ENCODE results near the gene PPP1R14B. TPM values are rescaled to one million over a fixed set of nuclear protein-coding genes. Genes with fewer than 3 reads are reported as not detected.
A peak's percentile ranks its signal among the peaks of the same experiment; 100 is the strongest.

The PPP1R14B gene
- total and polyA plus RNA-seq, 2 of the 13 experiments (the other 11 are each of a cell fraction or from before 2014, with no cell fraction given), result 110 to 148 TPM

DNA sequence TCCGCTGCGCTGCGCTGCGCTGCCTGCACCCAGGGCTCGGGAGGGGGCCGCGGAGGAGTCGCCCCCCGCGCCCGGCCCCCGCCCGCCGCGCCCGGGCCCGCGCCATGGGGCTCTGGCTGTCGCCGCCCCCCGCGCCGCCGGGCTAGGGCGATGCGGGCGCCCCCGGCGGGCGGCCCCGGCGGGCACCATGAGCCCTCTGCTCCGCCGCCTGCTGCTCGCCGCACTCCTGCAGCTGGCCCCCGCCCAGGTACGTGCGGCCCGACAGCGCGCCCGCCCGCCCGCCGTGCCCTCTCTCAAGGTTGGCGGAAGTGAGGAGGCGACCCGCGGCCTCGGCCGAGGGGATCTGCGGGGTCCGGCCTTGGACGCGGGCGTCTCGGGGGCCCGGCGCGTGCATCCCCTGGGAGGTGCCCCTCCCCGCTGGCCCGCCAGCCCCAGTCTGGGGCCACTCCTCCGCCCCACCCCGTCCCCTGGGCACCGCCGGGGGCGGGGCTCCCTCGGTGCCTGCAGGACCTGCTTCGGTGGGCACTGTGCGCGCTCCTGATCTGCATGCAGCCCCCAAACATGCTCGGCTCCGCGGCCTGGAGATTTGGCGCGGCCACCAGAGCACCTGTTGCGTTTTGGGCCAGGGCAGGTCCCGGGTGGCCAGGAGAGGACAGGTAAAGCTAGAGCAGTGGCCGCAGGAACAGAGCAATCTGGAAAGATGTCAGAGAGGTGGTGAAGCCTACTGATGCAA lies 11.9 kb downstream of the PPP1R14B start (continued):
- TF ChIP-seq IKZF1 (IDR thresholded peaks at IDR 0.05) (no peak), CBFB (CRISPR knock-in tag; IDR thresholded peaks at IDR 0.05) (no peak), HNRNPH1 (optimal IDR thresholded peaks at IDR 0.05; ENCODE audit: low read depth, low read length) (no peak), JARID2 (CRISPR knock-in tag; IDR thresholded peaks at IDR 0.05; ENCODE audit: insufficient replicate concordance) (no peak), ZNF737 (CRISPR knock-in tag; IDR thresholded peaks at IDR 0.05; ENCODE audit: borderline replicate concordance) (no peak), NR1H2 (CRISPR knock-in tag; IDR thresholded peaks at IDR 0.05; ENCODE audit: borderline replicate concordance, low read depth) (no peak), KMT2B (CRISPR knock-in tag; IDR thresholded peaks at IDR 0.05) (no peak), ISL2 (CRISPR knock-in tag; IDR thresholded peaks at IDR 0.05) (0 out of 2 replicates have a peak, but pooled peaks have one; percentile 15), STAG1 (CRISPR knock-in tag; IDR thresholded peaks at IDR 0.05) (no peak), FOXO1 (CRISPR knock-in tag; IDR thresholded peaks at IDR 0.05) (no peak; the same call in 1 of the 2 replicates), KDM1A (CRISPR knock-in tag; IDR thresholded peaks at IDR 0.05) (no peak), SNAI1 (CRISPR knock-in tag; IDR thresholded peaks at IDR 0.05; ENCODE audit: borderline replicate concordance) (no peak), SP5 (CRISPR knock-in tag; IDR thresholded peaks at IDR 0.05; ENCODE audit: borderline replicate concordance, low read depth) (peak; percentile 88)
- TF ChIP-seq, protein P1, sequence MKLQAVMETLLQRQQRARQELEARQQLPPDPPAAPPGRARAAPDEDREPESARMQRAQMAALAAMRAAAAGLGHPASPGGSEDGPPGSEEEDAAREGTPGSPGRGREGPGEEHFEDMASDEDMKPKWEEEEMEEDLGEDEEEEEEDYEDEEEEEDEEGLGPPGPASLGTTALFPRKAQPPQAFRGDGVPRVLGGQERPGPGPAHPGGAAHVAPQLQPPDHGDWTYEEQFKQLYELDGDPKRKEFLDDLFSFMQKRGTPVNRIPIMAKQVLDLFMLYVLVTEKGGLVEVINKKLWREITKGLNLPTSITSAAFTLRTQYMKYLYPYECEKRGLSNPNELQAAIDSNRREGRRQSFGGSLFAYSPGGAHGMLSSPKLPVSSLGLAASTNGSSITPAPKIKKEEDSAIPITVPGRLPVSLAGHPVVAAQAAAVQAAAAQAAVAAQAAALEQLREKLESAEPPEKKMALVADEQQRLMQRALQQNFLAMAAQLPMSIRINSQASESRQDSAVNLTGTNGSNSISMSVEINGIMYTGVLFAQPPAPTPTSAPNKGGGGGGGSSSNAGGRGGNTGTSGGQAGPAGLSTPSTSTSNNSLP (IDR thresholded peaks at IDR 0.05; ENCODE audit: low read depth, low read length), result no peak
- TF ChIP-seq, protein P2, sequence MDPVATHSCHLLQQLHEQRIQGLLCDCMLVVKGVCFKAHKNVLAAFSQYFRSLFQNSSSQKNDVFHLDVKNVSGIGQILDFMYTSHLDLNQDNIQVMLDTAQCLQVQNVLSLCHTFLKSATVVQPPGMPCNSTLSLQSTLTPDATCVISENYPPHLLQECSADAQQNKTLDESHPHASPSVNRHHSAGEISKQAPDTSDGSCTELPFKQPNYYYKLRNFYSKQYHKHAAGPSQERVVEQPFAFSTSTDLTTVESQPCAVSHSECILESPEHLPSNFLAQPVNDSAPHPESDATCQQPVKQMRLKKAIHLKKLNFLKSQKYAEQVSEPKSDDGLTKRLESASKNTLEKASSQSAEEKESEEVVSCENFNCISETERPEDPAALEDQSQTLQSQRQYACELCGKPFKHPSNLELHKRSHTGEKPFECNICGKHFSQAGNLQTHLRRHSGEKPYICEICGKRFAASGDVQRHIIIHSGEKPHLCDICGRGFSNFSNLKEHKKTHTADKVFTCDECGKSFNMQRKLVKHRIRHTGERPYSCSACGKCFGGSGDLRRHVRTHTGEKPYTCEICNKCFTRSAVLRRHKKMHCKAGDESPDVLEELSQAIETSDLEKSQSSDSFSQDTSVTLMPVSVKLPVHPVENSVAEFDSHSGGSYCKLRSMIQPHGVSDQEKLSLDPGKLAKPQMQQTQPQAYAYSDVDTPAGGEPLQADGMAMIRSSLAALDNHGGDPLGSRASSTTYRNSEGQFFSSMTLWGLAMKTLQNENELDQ (CRISPR knock-in tag; IDR thresholded peaks at IDR 0.05; ENCODE audit: borderline replicate concordance), result no peak
- TF ChIP-seq, protein P3, sequence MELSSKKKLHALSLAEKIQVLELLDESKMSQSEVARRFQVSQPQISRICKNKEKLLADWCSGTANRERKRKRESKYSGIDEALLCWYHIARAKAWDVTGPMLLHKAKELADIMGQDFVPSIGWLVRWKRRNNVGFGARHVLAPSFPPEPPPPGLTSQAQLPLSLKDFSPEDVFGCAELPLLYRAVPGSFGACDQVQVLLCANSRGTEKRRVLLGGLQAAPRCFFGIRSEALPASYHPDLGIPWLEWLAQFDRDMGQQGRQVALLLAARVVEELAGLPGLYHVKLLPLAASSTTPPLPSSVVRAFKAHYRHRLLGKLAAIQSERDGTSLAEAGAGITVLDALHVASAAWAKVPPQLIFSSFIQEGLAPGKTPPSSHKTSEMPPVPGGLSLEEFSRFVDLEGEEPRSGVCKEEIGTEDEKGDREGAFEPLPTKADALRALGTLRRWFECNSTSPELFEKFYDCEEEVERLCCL (CRISPR knock-in tag; IDR thresholded peaks at IDR 0.05; ENCODE audit: borderline replicate concordance), result no peak
- TF ChIP-seq, protein P4, sequence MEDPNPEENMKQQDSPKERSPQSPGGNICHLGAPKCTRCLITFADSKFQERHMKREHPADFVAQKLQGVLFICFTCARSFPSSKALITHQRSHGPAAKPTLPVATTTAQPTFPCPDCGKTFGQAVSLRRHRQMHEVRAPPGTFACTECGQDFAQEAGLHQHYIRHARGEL (CRISPR knock-in tag; IDR thresholded peaks at IDR 0.05), result no peak
- TF ChIP-seq, protein P5, sequence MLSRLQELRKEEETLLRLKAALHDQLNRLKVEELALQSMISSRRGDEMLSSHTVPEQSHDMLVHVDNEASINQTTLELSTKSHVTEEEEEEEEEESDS (CRISPR knock-in tag; IDR thresholded peaks at IDR 0.05; ENCODE audit: borderline replicate concordance), result no peak
- TF ChIP-seq, protein P6, sequence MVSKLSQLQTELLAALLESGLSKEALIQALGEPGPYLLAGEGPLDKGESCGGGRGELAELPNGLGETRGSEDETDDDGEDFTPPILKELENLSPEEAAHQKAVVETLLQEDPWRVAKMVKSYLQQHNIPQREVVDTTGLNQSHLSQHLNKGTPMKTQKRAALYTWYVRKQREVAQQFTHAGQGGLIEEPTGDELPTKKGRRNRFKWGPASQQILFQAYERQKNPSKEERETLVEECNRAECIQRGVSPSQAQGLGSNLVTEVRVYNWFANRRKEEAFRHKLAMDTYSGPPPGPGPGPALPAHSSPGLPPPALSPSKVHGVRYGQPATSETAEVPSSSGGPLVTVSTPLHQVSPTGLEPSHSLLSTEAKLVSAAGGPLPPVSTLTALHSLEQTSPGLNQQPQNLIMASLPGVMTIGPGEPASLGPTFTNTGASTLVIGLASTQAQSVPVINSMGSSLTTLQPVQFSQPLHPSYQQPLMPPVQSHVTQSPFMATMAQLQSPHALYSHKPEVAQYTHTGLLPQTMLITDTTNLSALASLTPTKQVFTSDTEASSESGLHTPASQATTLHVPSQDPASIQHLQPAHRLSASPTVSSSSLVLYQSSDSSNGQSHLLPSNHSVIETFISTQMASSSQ (IDR thresholded peaks at IDR 0.05; ENCODE audit: low read depth), result no peak
- TF ChIP-seq, protein P6 (CRISPR knock-in tag; IDR thresholded peaks at IDR 0.05; ENCODE audit: borderline replicate concordance), result no peak

Measured in HepG2 (cell line).